Measurements from ENCODE around the gene EPYC. TPM values are rescaled to one million over a fixed set of nuclear protein-coding genes. Genes with fewer than 3 reads are reported as not detected.

The EPYC gene
- total and polyA plus RNA-seq, 2 experiments from 2014 or later, result not detected

DNA sequence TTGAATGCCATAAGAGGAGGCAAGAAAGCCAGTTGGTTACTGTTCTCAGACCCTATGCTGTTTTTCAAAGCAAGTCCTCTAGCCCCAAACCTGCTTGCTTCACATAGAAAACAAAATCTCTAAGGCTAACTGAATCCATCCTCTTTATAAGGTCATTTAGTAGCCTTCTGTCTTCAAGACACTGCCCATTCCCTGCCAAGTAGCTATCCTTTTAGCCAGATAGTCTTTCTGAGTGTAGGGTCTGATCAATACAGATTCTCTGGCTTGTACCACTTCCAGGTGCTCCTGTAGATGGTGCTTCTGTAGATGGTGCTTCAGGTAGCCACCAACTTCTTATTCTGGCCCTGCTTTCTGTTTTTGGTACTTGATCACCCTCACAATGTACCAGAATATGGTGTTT, 33.9 kb downstream of the EPYC start:
- in situ Hi-C loops (cut with MboI), result loop anchor here (10.0 kb wide), 1 partner anchor 384 kb away; no protein-coding TSS in a partner anchor
- Histone ChIP-seq H3K9ac (no peak overlapping the region), H3K9me2 (ENCODE audit: insufficient read depth) (no peaks in the 10 kb centered on the region), H3K4me1 (ENCODE audit: insufficient read depth) (peaks cover 15% of the 10 kb centered on the region), H3K27me3 (replicated peaks; ENCODE audit: insufficient read depth) (no peaks in the 10 kb centered on the region), H3F3A (ENCODE audit: insufficient read depth) (peaks cover 15% of the 10 kb centered on the region), H3K4me2 (ENCODE audit: unreplicated experiment) (no peak overlapping the region), H3K36me3 (ENCODE audit: low read depth) (no peaks in the 10 kb centered on the region), H3K4me3 (no peak overlapping the region), H3K27ac (no peak overlapping the region), H2AFZ (no peak overlapping the region), H4K20me1 (ENCODE audit: insufficient read depth) (no peaks in the 10 kb centered on the region), H3K9me3 (ENCODE audit: low read depth) (no peaks in the 10 kb centered on the region), H3K79me2 (ENCODE audit: insufficient read depth) (no peaks in the 10 kb centered on the region)
- no peak for DNase-seq
- TF ChIP-seq EZH2 (IDR thresholded peaks at IDR 0.05; ENCODE audit: insufficient read depth, poor library complexity, severe bottlenecking) (no peak), EZH2phosphoT487 (IDR thresholded peaks at IDR 0.05; ENCODE audit: insufficient read depth, low read depth) (no peak)

- TF ChIP-seq EZH2phosphoT487 (IDR thresholded peaks at IDR 0.05; ENCODE audit: insufficient read depth, low read depth) (no peak), EZH2 (IDR thresholded peaks at IDR 0.05; ENCODE audit: insufficient read depth, poor library complexity, severe bottlenecking) (no peak)
Measured at GRCh38 chr12:90970471-90970870, 34.3 kb downstream of the EPYC start.

GRCh38 chr12:90969851-90970250, 34.9 kb downstream of the EPYC start:
- Histone ChIP-seq H3K27ac (no peak overlapping the region), H3K9me2 (ENCODE audit: insufficient read depth) (no peaks in the 10 kb centered on the region), H3K79me2 (ENCODE audit: insufficient read depth) (no peaks in the 10 kb centered on the region), H4K20me1 (ENCODE audit: insufficient read depth) (no peaks in the 10 kb centered on the region), H3K4me2 (ENCODE audit: unreplicated experiment) (no peak overlapping the region), H3K4me3 (no peak overlapping the region), H3K36me3 (ENCODE audit: low read depth) (no peaks in the 10 kb centered on the region), H2AFZ (no peak overlapping the region), H3K9me3 (ENCODE audit: low read depth) (no peaks in the 10 kb centered on the region), H3F3A (ENCODE audit: insufficient read depth) (peaks cover 15% of the 10 kb centered on the region), H3K4me1 (ENCODE audit: insufficient read depth) (peaks cover 15% of the 10 kb centered on the region), H3K27me3 (replicated peaks; ENCODE audit: insufficient read depth) (no peaks in the 10 kb centered on the region), H3K9ac (no peak overlapping the region)
- no peak for TF ChIP-seq EZH2phosphoT487 (IDR thresholded peaks at IDR 0.05; ENCODE audit: insufficient read depth, low read depth)
- 97 to 100% methylated on average over 2 of the region's 2 CpGs for WGBS, 2 experiments (ENCODE audit: low coverage in 1 of 2, low lambda C conversion rate in 2 of 2, missing lambda C conversion rate in 2 of 2)
- in situ Hi-C loops (cut with MboI), result loop anchor here (10.0 kb wide), 1 partner anchor 385 kb away; no protein-coding TSS in a partner anchor
- no peak for DNase-seq

More at GRCh38 chr12:90970471-90970870, 34.3 kb downstream of the EPYC start:
- H3K4me2 ChIP-seq (ENCODE audit: unreplicated experiment), result no peak overlapping the region
- peaks cover 15% of the 10 kb centered on the region for H3K4me1 ChIP-seq (ENCODE audit: insufficient read depth)
- no peak overlapping the region for H3K27ac ChIP-seq
- peaks cover 15% of the 10 kb centered on the region for H3F3A ChIP-seq (ENCODE audit: insufficient read depth)
- H3K27me3 ChIP-seq (replicated peaks; ENCODE audit: insufficient read depth), result no peaks in the 10 kb centered on the region
- no peak overlapping the region for H3K9ac ChIP-seq
- in situ Hi-C loops (cut with MboI), result loop anchor here (10.0 kb wide), 1 partner anchor 384 kb away; no protein-coding TSS in a partner anchor
- H3K79me2 ChIP-seq (ENCODE audit: insufficient read depth), result no peaks in the 10 kb centered on the region
- H4K20me1 ChIP-seq (ENCODE audit: insufficient read depth), result no peaks in the 10 kb centered on the region
- no peaks in the 10 kb centered on the region for H3K9me2 ChIP-seq (ENCODE audit: insufficient read depth)
- DNase-seq, result peak; percentile 11
- no peaks in the 10 kb centered on the region for H3K9me3 ChIP-seq (ENCODE audit: low read depth)
- H2AFZ ChIP-seq, result no peak overlapping the region
- H3K36me3 ChIP-seq (ENCODE audit: low read depth), result no peaks in the 10 kb centered on the region
- H3K4me3 ChIP-seq, result no peak overlapping the region

GRCh38 chr12:90969346-90969745, 35.4 kb downstream of the EPYC start:
- Histone ChIP-seq H2AFZ (no peak overlapping the region), H3K9me3 (ENCODE audit: low read depth) (no peaks in the 10 kb centered on the region)

DNA sequence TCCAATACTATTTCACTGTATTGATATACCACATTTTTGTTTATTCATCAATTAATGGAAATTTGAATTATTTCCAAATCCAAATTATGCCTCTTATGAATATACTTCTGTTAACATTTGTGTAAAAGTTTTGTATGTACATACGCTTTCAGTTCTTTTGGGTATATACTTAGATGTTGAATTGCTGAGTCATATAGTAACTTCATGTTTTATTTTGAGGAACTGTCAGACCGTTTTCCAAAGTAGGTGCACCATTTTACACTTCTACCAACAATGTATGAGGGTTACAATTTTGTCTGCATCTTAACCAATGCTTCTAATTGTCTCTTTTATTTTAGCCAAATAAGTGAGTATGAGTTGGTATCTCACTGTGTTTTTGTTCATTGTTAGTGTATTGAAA, 39.6 kb downstream of the EPYC start:
- Histone ChIP-seq H3K9me2 (ENCODE audit: insufficient read depth) (no peaks in the 10 kb centered on the region), H3K36me3 (ENCODE audit: low read depth) (no peaks in the 10 kb centered on the region), H3K4me3 (no peak overlapping the region), H2AFZ (no peak overlapping the region), H3K79me2 (ENCODE audit: insufficient read depth) (no peaks in the 10 kb centered on the region), H3K4me1 (ENCODE audit: insufficient read depth) (no peaks in the 10 kb centered on the region), H3F3A (ENCODE audit: insufficient read depth) (no peaks in the 10 kb centered on the region), H3K27ac (no peak overlapping the region), H4K20me1 (ENCODE audit: insufficient read depth) (no peaks in the 10 kb centered on the region), H3K4me2 (ENCODE audit: unreplicated experiment) (no peak overlapping the region), H3K9me3 (ENCODE audit: low read depth) (no peaks in the 10 kb centered on the region), H3K27me3 (replicated peaks; ENCODE audit: insufficient read depth) (no peaks in the 10 kb centered on the region), H3K9ac (no peak overlapping the region)
- no peak for TF ChIP-seq EZH2phosphoT487 (IDR thresholded peaks at IDR 0.05; ENCODE audit: insufficient read depth, low read depth)
- no peak for DNase-seq
- WGBS, 2 experiments (ENCODE audit: low coverage in 1 of 2, low lambda C conversion rate in 2 of 2, missing lambda C conversion rate in 2 of 2), result 93% methylated on average over 2 of the region's 2 CpGs
- in situ Hi-C loops (cut with MboI), result no loop called here

More at GRCh38 chr12:90969346-90969745, 35.4 kb downstream of the EPYC start:
- Histone ChIP-seq H3K4me2 (ENCODE audit: unreplicated experiment) (no peak overlapping the region), H3K36me3 (ENCODE audit: low read depth) (no peaks in the 10 kb centered on the region), H3K27me3 (replicated peaks; ENCODE audit: insufficient read depth) (no peaks in the 10 kb centered on the region), H4K20me1 (ENCODE audit: insufficient read depth) (no peaks in the 10 kb centered on the region), H3K4me1 (ENCODE audit: insufficient read depth) (peaks cover 12% of the 10 kb centered on the region), H3K9ac (no peak overlapping the region), H3F3A (ENCODE audit: insufficient read depth) (peaks cover 12% of the 10 kb centered on the region), H3K27ac (no peak overlapping the region), H3K4me3 (no peak overlapping the region), H3K9me2 (ENCODE audit: insufficient read depth) (no peaks in the 10 kb centered on the region), H3K79me2 (ENCODE audit: insufficient read depth) (no peaks in the 10 kb centered on the region)
- WGBS, 2 experiments (ENCODE audit: low coverage in 1 of 2, low lambda C conversion rate in 2 of 2, missing lambda C conversion rate in 2 of 2), result 0% methylated on average over 1 of the region's 1 CpG
- no peak for TF ChIP-seq EZH2phosphoT487 (IDR thresholded peaks at IDR 0.05; ENCODE audit: insufficient read depth, low read depth)
- no peak for DNase-seq
- in situ Hi-C loops (cut with MboI), result no loop called here

All from GM23248 (cell line).